T-cell (primary cell): ENCODE measurements around the gene CLSTN2. TPM values are rescaled to one million over a fixed set of nuclear protein-coding genes. Genes with fewer than 3 reads are reported as not detected.

ENCODE experiments used
- ATAC-seq, 4 experiments: fragments of 200-7000 bp in 3 of 4; fragments of 150-1000 bp in 1 of 4; cut with Tn5 transposase; replicated peaks in 1 of 4; 1 replicate in 3 of 4; 2 replicates in 1 of 4; pipeline ENCODE4 v1.10.0; 2021; ENCODE audit warnings: moderate library complexity in 3 of 4, mild to moderate bottlenecking in 2 of 4, moderate number of reproducible peaks in 1 of 4
- CTCF ChIA-PET, 2 donors: fragments of 300-600 bp; sonication (Branson Sonifier 250); formaldehyde crosslinking; loops; one replicate each; lab custom pipeline; 2022; ENCODE audit warnings: antibody characterized with exemption in 2 of 2; lab: Charles Lee
- POLR2A ChIA-PET, 2 donors: fragments of 300-600 bp; sonication (Branson Sonifier 250); formaldehyde crosslinking; loops; one replicate each; lab custom pipeline; 2022; ENCODE audit warnings: antibody characterized with exemption in 2 of 2; lab: Charles Lee
- DNase-seq, 35 experiments: peaks; one replicate each; pipeline versions ENCODE4 v3.0.0 to v3.0.0-alpha.2; 2013 to 2023
- H3K27ac ChIP-seq: one replicate; pipeline ENCODE4 v1.5.1; 2013; ENCODE audit warnings: low read length
- H3K27me3 ChIP-seq, 2 experiments: replicated peaks in 1 of 2; 1 replicate in 1 of 2; 2 replicates in 1 of 2; pipeline versions ENCODE4 v1.6.1 to v1.7.0; 2013; ENCODE audit warnings: low read length in 1 of 2, mixed read lengths in 1 of 2; ENCODE audit not compliant: control insufficient read depth in 2 of 2, insufficient read depth in 2 of 2; ENCODE audit errors: extremely low read depth in 1 of 2
- H3K36me3 ChIP-seq, 2 donors: 1 replicate in 1 of 2; 2 replicates in 1 of 2; pipeline versions ENCODE4 v1.6.1 to v1.7.0; 2013; ENCODE audit warnings: low read length in 1 of 2; ENCODE audit not compliant: control insufficient read depth in 2 of 2, insufficient read depth in 1 of 2; ENCODE audit errors: extremely low read depth in 1 of 2
- H3K4me1 ChIP-seq, 2 experiments: 1 replicate in 1 of 2; 2 replicates in 1 of 2; pipeline versions ENCODE4 v1.6.1 to v1.7.0; 2013; ENCODE audit warnings: low read length in 2 of 2, mixed read lengths in 1 of 2; ENCODE audit not compliant: insufficient read depth in 2 of 2, control insufficient read depth in 1 of 2; ENCODE audit errors: extremely low read depth in 1 of 2
- H3K4me3 ChIP-seq, 2 donors: 1 replicate in 1 of 2; 2 replicates in 1 of 2; pipeline versions ENCODE4 v1.5.1 to v1.7.0; 2013; ENCODE audit warnings: mild to moderate bottlenecking in 2 of 2, low read length in 1 of 2, moderate library complexity in 1 of 2; ENCODE audit not compliant: control insufficient read depth in 1 of 2; ENCODE audit errors: extremely low read depth in 1 of 2
- H3K9me3 ChIP-seq: 2 replicates; pipeline ENCODE4 v1.7.0; 2013
- H3K27ac Mint-ChIP-seq, 2 donors: one replicate each; pipeline ENCODE4 v1.8.0; 2020 to 2021; ENCODE audit warnings: mild to moderate bottlenecking in 2 of 2, mixed read lengths in 2 of 2
- H3K27me3 Mint-ChIP-seq, 2 donors: one replicate each; pipeline ENCODE4 v1.8.0; 2021 to 2022; ENCODE audit warnings: mixed read lengths in 2 of 2
- H3K36me3 Mint-ChIP-seq: one replicate; pipeline ENCODE4 v1.8.0; 2021; ENCODE audit warnings: mixed read lengths
- H3K4me1 Mint-ChIP-seq, 3 donors: one replicate each; pipeline ENCODE4 v1.8.0; 2020 to 2022; ENCODE audit warnings: mixed read lengths in 3 of 3, mild to moderate bottlenecking in 1 of 3
- H3K4me3 Mint-ChIP-seq, 3 donors: one replicate each; pipeline ENCODE4 v1.8.0; 2020 to 2022; ENCODE audit warnings: mild to moderate bottlenecking in 3 of 3, mixed read lengths in 3 of 3, moderate library complexity in 3 of 3
- H3K9me3 Mint-ChIP-seq, 3 donors: one replicate each; pipeline ENCODE4 v1.8.0; 2020 to 2022; ENCODE audit warnings: mixed read lengths in 3 of 3
- WGBS: methylation state at CpG from one replicate; pipeline ENCODE4 v1.1.5; 2013; ENCODE audit warnings: missing lambda C conversion rate; ENCODE audit not compliant: insufficient coverage; 5-methylcytosine and 5-hydroxymethylcytosine counted together
- total RNA-seq, 35 experiments: library from RNA in 6 of 35; stranded (reverse) in 6 of 35; fragments of 120-200 nt in 1 of 35; gene quantifications; one replicate each; pipeline versions ENCODE4 v1.2.1 to v1.2.4 and lab custom pipeline; 2013 to 2026

The CLSTN2 gene
- total RNA-seq, 5 donors from 2014 or later (not counting 1 experiment from before 2014, with no cell fraction given) = under 0.01 to 0.12 (median 0.03) TPM; not detected in 2

DNA sequence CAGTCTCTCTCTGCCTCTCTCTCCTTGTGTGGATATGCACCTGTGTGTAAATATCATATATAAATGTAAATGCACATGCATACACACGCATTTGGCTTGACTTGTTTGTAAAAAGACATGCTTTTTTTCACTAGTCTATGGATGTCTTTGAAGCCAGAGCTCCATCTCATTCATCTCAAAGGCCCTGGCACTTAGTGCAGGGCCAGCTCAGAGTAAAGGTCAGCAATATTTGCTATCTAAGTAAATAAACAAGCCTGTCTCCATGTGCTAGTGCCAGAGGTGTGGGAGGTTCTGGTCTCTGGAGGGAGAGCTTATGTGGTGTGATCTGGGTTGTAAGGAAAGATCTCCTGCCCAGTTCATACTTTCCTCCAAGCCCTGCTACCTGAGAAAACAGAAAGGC, 5.6 kb downstream of the CLSTN2 start:
- Histone ChIP-seq H3K9me3 (no peaks in the 10 kb centered on the region), H3K27me3 (peaks cover 4 to 10% of the 10 kb centered on the region in 2 experiments), H3K36me3 (no peaks in the 10 kb centered on the region), H3K27ac (no peak overlapping the region), H3K4me3 (no peak overlapping the region), H3K4me1 (peaks cover 0 to 5% of the 10 kb centered on the region in 2 experiments)
- Mint-ChIP-seq H3K4me3 (no peak overlapping the region), H3K4me1 (peaks cover 0 to 3% (median 2%) of the 10 kb centered on the region in 3 donors), H3K9me3 (no peaks in the 10 kb centered on the region), H3K36me3 (no peaks in the 10 kb centered on the region), H3K27ac (no peak overlapping the region), H3K27me3 (peaks cover 39 to 62% of the 10 kb centered on the region in 2 donors)
- WGBS = no CpG with 5 or more reads among the region's 1 CpG
- ChIA-PET POLR2A (no interaction called here), CTCF (interaction anchor here in 1 of 2 donors (0.8 kb wide), 1 partner anchor 11 kb away, joined by 3 read pairs; no protein-coding TSS in a partner anchor)
- DNase-seq (no peak), ATAC-seq (no peak)

DNA sequence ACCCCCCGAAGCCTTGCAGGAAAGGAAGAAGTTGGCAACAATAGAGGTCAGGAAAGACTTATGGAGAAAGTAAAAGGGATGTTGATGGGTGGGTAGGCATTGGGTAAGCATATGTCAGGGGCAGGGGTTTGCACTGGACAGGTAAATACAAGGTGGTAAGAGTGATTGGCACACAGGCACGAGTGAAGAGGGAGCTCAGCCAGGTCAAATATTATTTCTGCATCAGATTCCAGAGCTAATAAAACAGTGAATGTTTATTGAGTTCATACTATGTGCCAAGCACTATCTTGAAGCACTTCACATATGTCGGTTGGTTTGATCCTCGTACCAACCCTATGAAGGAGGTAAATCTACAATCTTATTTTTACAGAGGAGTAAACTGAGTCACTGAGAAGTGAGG, 6.6 kb downstream of the CLSTN2 start:
- Histone ChIP-seq H3K4me3 (no peak overlapping the region), H3K9me3 (no peaks in the 10 kb centered on the region), H3K4me1 (no peaks in the 10 kb centered on the region), H3K27ac (no peak overlapping the region), H3K36me3 (no peaks in the 10 kb centered on the region), H3K27me3 (peaks cover under 1 to 4% of the 10 kb centered on the region in 2 experiments)
- Mint-ChIP-seq H3K4me3 (no peak overlapping the region), H3K9me3 (no peaks in the 10 kb centered on the region), H3K4me1 (no peaks in the 10 kb centered on the region), H3K27me3 (peaks cover 29 to 53% of the 10 kb centered on the region in 2 donors), H3K27ac (no peak overlapping the region), H3K36me3 (no peaks in the 10 kb centered on the region)
- WGBS = 42% methylated on average over 1 of the region's 4 CpGs
- ChIA-PET POLR2A (no interaction called here), CTCF (interaction anchor here in 1 of 2 donors (0.8 kb wide), 1 partner anchor 12 kb away, joined by 3 read pairs; no protein-coding TSS in a partner anchor)
- ATAC-seq = no peak
- DNase-seq = no peak

DNA sequence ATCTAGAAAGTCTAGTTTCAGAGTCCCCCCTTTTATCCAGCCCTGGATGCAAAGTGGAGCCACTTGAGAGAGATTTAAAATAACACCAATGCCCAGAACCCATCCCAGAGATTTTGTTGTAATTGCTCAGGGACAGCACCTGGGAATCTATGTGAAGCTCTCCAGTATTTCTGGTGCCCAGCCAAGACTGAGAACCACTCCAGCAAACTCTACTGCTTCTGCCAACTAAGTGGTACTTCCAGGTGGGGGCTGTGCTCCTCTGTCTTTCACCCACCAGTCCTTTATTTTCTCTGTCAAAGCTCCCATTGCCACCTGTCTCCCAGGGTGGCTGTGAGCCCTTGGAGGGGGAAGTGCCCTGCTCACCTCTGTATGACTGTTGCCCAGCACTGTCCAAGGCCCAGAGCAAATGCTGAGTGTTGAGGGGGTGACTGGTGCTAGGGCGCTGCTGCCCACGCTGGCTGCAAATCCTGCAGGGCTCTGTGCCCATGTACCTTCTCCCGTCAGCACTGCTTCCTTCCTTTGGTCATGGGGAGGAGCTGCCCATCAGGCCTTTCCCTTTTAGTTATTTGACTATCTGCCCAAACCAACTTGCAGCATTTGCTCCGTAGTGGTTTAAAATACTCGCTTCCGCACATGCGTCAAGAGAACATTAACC, 9.4 kb downstream of the CLSTN2 start:
- Mint-ChIP-seq H3K4me1 (no peaks in the 10 kb centered on the region), H3K9me3 (no peaks in the 10 kb centered on the region), H3K4me3 (no peak overlapping the region), H3K27ac (no peak overlapping the region), H3K36me3 (no peaks in the 10 kb centered on the region), H3K27me3 (peaks cover 14 to 34% of the 10 kb centered on the region in 2 donors)
- no peaks in the 10 kb centered on the region for H3K36me3 ChIP-seq
- no peak for DNase-seq
- H3K4me1 ChIP-seq = no peaks in the 10 kb centered on the region
- POLR2A ChIA-PET = no interaction called here
- CTCF ChIA-PET = no interaction called here
- 87% methylated on average over 7 of the region's 7 CpGs for WGBS
- H3K4me3 ChIP-seq = no peak overlapping the region
- no peak for ATAC-seq
- no peaks in the 10 kb centered on the region for H3K27me3 ChIP-seq
- H3K9me3 ChIP-seq = no peaks in the 10 kb centered on the region
- no peak overlapping the region for H3K27ac ChIP-seq

DNA sequence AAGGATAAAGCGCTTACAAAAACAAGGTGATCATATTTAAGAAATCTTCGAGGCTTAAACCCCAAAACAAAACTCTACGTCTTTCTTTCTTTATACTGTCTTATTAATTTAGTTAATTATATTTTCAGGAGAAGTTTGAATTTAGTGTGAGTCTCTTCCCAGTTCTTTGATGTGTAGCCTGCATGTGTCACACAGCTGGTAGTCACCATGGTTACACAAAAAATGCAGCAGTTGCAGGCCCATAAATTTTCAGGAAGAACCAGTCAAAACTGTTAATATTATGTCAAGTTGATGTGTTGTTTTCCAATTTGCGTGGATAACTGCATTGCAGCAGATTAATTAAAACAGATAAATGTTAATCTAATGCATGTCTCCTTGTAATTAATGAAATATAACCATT, 10.4 kb downstream of the CLSTN2 start:
- WGBS = no CpG with 5 or more reads among the region's 4 CpGs
- H3K27me3 ChIP-seq = no peaks in the 10 kb centered on the region
- CTCF ChIA-PET = no interaction called here
- H3K4me1 ChIP-seq = no peaks in the 10 kb centered on the region
- no peaks in the 10 kb centered on the region for H3K9me3 ChIP-seq
- no peak for DNase-seq
- Mint-ChIP-seq H3K27me3 (peaks cover 12 to 33% of the 10 kb centered on the region in 2 donors), H3K27ac (no peak overlapping the region), H3K4me1 (no peaks in the 10 kb centered on the region), H3K4me3 (no peak overlapping the region), H3K36me3 (no peaks in the 10 kb centered on the region), H3K9me3 (no peaks in the 10 kb centered on the region)
- H3K36me3 ChIP-seq = no peaks in the 10 kb centered on the region
- no peak for ATAC-seq
- POLR2A ChIA-PET = no interaction called here
- no peak overlapping the region for H3K4me3 ChIP-seq
- no peak overlapping the region for H3K27ac ChIP-seq

DNA sequence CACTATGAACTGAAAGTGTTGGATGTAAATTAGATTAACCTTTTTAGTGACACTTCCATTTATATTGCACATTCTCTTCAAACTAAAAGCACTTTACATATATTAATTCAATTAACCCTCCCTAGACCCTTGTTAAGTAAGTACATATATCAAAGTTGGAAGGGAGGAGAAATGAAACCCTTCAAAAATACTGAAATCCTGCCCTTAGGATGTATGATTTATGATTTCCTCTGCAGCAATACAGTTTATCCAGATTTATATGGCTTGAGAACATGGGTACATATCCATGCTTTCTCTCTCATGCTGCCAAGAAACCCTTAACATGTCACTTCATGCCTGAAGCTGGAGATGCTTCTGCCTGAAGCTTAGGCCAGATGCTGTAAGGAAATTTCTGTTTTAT, 11.0 kb downstream of the CLSTN2 start:
- peaks cover 12 to 29% of the 10 kb centered on the region in 2 donors for H3K27me3 Mint-ChIP-seq
- no peak overlapping the region for H3K4me3 Mint-ChIP-seq
- Histone ChIP-seq H3K4me3 (no peak overlapping the region), H3K27ac (no peak overlapping the region), H3K4me1 (no peaks in the 10 kb centered on the region), H3K27me3 (no peaks in the 10 kb centered on the region), H3K9me3 (no peaks in the 10 kb centered on the region), H3K36me3 (no peaks in the 10 kb centered on the region)
- ChIA-PET POLR2A (no interaction called here), CTCF (no interaction called here)
- no peaks in the 10 kb centered on the region for H3K9me3 Mint-ChIP-seq
- ATAC-seq = no peak
- DNase-seq = no peak
- no peak overlapping the region for H3K27ac Mint-ChIP-seq
- H3K4me1 Mint-ChIP-seq = no peaks in the 10 kb centered on the region
- H3K36me3 Mint-ChIP-seq = no peaks in the 10 kb centered on the region

DNA sequence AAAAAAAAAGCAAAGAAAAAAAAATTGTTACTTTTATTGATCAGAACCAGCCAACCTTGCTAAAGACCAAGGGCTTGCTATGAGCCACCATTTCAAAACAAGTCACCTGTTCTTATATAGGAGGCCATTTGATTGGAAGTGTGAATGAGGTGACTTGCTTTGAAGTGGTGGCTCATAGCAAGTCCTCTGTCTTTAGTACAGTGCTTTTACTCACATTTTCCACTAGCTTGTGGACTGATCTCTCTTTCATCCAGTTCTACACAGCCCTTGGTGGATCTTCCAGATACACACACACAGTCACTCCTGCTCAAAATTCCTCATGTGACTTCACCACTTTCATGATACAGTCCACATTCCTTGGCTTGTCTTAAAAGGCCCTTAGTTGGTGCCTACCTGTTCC, 13.5 kb downstream of the CLSTN2 start:
- Mint-ChIP-seq H3K4me1 (no peaks in the 10 kb centered on the region), H3K36me3 (no peaks in the 10 kb centered on the region), H3K27me3 (peaks cover 3 to 9% of the 10 kb centered on the region in 2 donors), H3K9me3 (no peaks in the 10 kb centered on the region), H3K4me3 (no peak overlapping the region), H3K27ac (no peak overlapping the region)
- DNase-seq = no peak
- H3K36me3 ChIP-seq = no peaks in the 10 kb centered on the region
- H3K9me3 ChIP-seq = no peaks in the 10 kb centered on the region
- no peak for ATAC-seq
- CTCF ChIA-PET = no interaction called here
- no peaks in the 10 kb centered on the region for H3K4me1 ChIP-seq
- POLR2A ChIA-PET = no interaction called here
- no peak overlapping the region for H3K27ac ChIP-seq
- H3K27me3 ChIP-seq = no peaks in the 10 kb centered on the region
- no peak overlapping the region for H3K4me3 ChIP-seq
